GM18507 (cell line): ENCODE measurements around the gene MGAT3.

Experiments
- DNase-seq: peaks from one replicate; pipeline ENCODE4 v3.0.0; 2011; ENCODE audit warnings: low read depth; ENCODE audit not compliant: insufficient read length; ENCODE audit errors: extremely low spot score
- FAIRE-seq: peaks from 2 replicates; lab custom pipeline; 2011; peaks lifted over from hg19 to GRCh38; lab: Jason Lieb, UNC

The MGAT3 gene

GRCh38 chr22:39537975-39538374 lies 81.2 kb downstream of the MGAT3 start:
- FAIRE-seq (no peak), DNase-seq (no peak)
